ENCODE measurements around the gene KCNMB3.

Gene KCNMB3

DNA sequence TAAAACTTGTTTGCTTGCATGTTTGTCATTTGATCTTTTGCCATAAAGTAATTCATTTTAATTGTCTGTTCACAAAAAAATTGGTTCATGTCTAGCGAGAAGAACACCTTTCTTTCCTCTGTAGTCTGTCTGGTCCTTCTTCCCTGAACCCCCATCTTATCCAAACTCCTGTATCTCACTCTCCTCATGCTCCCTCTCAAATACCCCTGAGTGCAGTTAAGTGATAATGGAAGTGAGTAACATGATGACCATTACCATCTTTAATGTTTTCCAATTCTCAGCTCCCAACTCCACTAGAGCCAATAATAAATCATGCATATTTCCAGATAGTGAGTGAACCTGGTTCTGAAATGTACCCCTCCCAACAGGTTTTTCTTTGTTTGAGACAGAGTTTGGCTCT lies 14.2 kb upstream of the KCNMB3 start:
- H3F3A ChIP-seq (ENCODE audit: insufficient read depth, low read length), result peaks cover 6% of the 10 kb centered on the region; the same call in 1 of the 2 replicates
- no peak overlapping the region for H3K27ac ChIP-seq (ENCODE audit: low read length)
- H3K9me2 ChIP-seq (replicated peaks; ENCODE audit: insufficient read depth, low read length), result no peaks in the 10 kb centered on the region
- H3K27me3 ChIP-seq (replicated peaks; ENCODE audit: insufficient read depth, low read length), result no peaks in the 10 kb centered on the region
- no peaks in the 10 kb centered on the region for H3K36me3 ChIP-seq (replicated peaks; ENCODE audit: insufficient read depth, low read length)
- DNase-seq, result no peak
- H4K20me1 ChIP-seq (ENCODE audit: insufficient read depth, low read length), result no peaks in the 10 kb centered on the region
- H3K4me1 ChIP-seq (ENCODE audit: low read length), result no peaks in the 10 kb centered on the region
- no peak overlapping the region for H3K4me2 ChIP-seq (ENCODE audit: low read depth, low read length)
- H3K4me3 ChIP-seq (ENCODE audit: low read length), result no peak overlapping the region
- H3K9ac ChIP-seq (ENCODE audit: low read length), result no peak overlapping the region
- H3K79me2 ChIP-seq (ENCODE audit: low read length), result no peaks in the 10 kb centered on the region
- H2AFZ ChIP-seq (ENCODE audit: low read length), result no peak overlapping the region
- TF ChIP-seq EZH2phosphoT487 (IDR thresholded peaks at IDR 0.05; ENCODE audit: low read length) (no peak), EZH2 (optimal IDR thresholded peaks at IDR 0.05; ENCODE audit: low read depth, low read length) (no peak)
- TF ChIP-seq, protein P1, sequence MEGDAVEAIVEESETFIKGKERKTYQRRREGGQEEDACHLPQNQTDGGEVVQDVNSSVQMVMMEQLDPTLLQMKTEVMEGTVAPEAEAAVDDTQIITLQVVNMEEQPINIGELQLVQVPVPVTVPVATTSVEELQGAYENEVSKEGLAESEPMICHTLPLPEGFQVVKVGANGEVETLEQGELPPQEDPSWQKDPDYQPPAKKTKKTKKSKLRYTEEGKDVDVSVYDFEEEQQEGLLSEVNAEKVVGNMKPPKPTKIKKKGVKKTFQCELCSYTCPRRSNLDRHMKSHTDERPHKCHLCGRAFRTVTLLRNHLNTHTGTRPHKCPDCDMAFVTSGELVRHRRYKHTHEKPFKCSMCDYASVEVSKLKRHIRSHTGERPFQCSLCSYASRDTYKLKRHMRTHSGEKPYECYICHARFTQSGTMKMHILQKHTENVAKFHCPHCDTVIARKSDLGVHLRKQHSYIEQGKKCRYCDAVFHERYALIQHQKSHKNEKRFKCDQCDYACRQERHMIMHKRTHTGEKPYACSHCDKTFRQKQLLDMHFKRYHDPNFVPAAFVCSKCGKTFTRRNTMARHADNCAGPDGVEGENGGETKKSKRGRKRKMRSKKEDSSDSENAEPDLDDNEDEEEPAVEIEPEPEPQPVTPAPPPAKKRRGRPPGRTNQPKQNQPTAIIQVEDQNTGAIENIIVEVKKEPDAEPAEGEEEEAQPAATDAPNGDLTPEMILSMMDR (IDR thresholded peaks at IDR 0.05; ENCODE audit: low read length), result no peak
- H3K9me3 ChIP-seq (replicated peaks; ENCODE audit: insufficient read depth, low read length), result no peaks in the 10 kb centered on the region

DNA sequence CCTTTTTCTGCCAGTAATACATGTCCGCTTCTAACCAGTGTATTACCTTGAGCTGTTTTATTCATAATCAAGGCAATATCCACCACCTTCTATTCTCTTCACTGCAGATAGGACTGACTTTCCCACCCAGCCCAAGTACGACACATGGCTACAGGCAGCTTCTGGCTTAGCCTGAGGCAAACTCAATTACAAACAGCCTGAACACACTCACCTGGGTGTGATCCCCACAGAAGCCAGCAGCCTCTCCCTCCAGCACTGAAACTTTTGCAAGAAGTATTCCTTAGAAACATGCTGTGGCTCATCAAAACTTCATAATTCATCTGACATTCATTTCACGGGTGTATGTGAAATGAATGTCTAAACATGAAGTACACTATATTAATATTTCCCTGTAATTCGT lies 13.5 kb upstream of the KCNMB3 start:
- Histone ChIP-seq H3K9ac (ENCODE audit: low read length) (no peak overlapping the region), H3K4me1 (ENCODE audit: low read length) (no peaks in the 10 kb centered on the region), H3F3A (ENCODE audit: insufficient read depth, low read length) (peaks cover 6% of the 10 kb centered on the region; the same call in 1 of the 2 replicates), H4K20me1 (ENCODE audit: insufficient read depth, low read length) (no peaks in the 10 kb centered on the region), H3K36me3 (replicated peaks; ENCODE audit: insufficient read depth, low read length) (no peaks in the 10 kb centered on the region), H2AFZ (ENCODE audit: low read length) (no peak overlapping the region), H3K4me3 (ENCODE audit: low read length) (no peak overlapping the region), H3K27ac (ENCODE audit: low read length) (no peak overlapping the region), H3K9me2 (replicated peaks; ENCODE audit: insufficient read depth, low read length) (no peaks in the 10 kb centered on the region), H3K27me3 (replicated peaks; ENCODE audit: insufficient read depth, low read length) (no peaks in the 10 kb centered on the region), H3K9me3 (replicated peaks; ENCODE audit: insufficient read depth, low read length) (no peaks in the 10 kb centered on the region), H3K4me2 (ENCODE audit: low read depth, low read length) (no peak overlapping the region), H3K79me2 (ENCODE audit: low read length) (no peaks in the 10 kb centered on the region)
- no peak for TF ChIP-seq EZH2phosphoT487 (IDR thresholded peaks at IDR 0.05; ENCODE audit: low read length)
- TF ChIP-seq EZH2 (optimal IDR thresholded peaks at IDR 0.05; ENCODE audit: low read depth, low read length), result no peak
- TF ChIP-seq, protein P1 (IDR thresholded peaks at IDR 0.05; ENCODE audit: low read length), result no peak
- DNase-seq, result no peak

DNA sequence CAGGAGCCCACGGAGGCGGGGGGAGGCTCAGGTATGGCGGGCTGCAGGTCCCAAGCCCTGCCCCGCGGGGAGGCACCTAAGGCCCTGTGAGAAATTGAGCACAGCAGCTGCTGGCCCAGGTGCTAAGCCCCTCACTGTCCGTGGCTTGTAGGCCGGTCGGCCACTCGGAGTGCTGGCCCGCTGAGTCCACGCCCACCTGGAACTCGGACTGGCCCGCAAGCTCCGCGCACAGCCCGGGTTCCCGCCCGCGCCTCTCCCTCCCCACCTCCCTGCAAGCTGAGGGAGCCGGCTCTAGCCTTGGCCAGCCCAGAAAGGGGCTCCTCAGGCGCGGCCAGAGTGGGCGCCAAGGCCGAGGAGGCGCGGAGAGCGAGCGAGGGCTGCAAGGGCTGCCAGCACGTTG lies 12.2 kb upstream of the KCNMB3 start:
- TF ChIP-seq EZH2phosphoT487 (IDR thresholded peaks at IDR 0.05; ENCODE audit: low read length) (no peak), EZH2 (optimal IDR thresholded peaks at IDR 0.05; ENCODE audit: low read depth, low read length) (no peak)
- TF ChIP-seq, protein P1 (IDR thresholded peaks at IDR 0.05; ENCODE audit: low read length), result no peak
- H3K27me3 ChIP-seq (replicated peaks; ENCODE audit: insufficient read depth, low read length), result no peaks in the 10 kb centered on the region
- DNase-seq, result no peak
- H4K20me1 ChIP-seq (ENCODE audit: insufficient read depth, low read length), result no peaks in the 10 kb centered on the region
- H3K9ac ChIP-seq (ENCODE audit: low read length), result no peak overlapping the region
- no peaks in the 10 kb centered on the region for H3K4me1 ChIP-seq (ENCODE audit: low read length)
- H3K9me3 ChIP-seq (replicated peaks; ENCODE audit: insufficient read depth, low read length), result no peaks in the 10 kb centered on the region
- no peaks in the 10 kb centered on the region for H3K36me3 ChIP-seq (replicated peaks; ENCODE audit: insufficient read depth, low read length)
- no peak overlapping the region for H3K27ac ChIP-seq (ENCODE audit: low read length)
- H3F3A ChIP-seq (ENCODE audit: insufficient read depth, low read length), result peaks cover 6% of the 10 kb centered on the region; the same call in 1 of the 2 replicates
- no peak overlapping the region for H3K4me3 ChIP-seq (ENCODE audit: low read length)
- H3K79me2 ChIP-seq (ENCODE audit: low read length), result no peaks in the 10 kb centered on the region
- no peak overlapping the region for H3K4me2 ChIP-seq (ENCODE audit: low read depth, low read length)
- H2AFZ ChIP-seq (ENCODE audit: low read length), result no peak overlapping the region
- H3K9me2 ChIP-seq (replicated peaks; ENCODE audit: insufficient read depth, low read length), result no peaks in the 10 kb centered on the region
